HG02970 (cell line): ENCODE data around the gene MREG.
"Not testable (repeated sequence)": the region's sequence is repeated elsewhere in the genome, so short reads cannot be mapped to it uniquely, and the experiment has no call there.

Source experiments
- ATAC-seq: cut with Tn5 transposase; IDR thresholded peaks from one replicate; pipeline ENCODE4 v1.9.1; 2021; ENCODE audit warnings: mild to moderate bottlenecking, moderate library complexity, moderate number of reproducible peaks; ENCODE audit not compliant: unreplicated experiment, low FRiP score

The MREG gene

DNA sequence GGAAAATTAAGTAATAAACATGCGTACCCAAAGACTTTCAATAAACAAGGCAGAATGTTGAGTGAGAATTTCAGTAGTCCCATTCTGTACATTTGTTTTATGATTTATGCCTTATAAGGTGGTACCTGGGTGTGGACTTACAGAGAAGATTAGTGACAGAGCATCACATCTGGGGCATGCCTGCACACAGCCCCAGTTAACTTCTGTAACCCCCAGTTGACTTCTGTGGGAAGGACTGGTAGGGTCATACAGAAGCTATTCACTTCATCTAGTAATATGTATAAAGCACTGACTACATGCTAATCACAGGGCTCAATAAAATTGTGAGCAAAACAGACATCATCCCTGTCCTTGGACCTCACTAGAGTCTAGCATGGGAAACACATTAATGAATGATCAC is 16.1 kb downstream of the MREG start:
- no peak for ATAC-seq

DNA sequence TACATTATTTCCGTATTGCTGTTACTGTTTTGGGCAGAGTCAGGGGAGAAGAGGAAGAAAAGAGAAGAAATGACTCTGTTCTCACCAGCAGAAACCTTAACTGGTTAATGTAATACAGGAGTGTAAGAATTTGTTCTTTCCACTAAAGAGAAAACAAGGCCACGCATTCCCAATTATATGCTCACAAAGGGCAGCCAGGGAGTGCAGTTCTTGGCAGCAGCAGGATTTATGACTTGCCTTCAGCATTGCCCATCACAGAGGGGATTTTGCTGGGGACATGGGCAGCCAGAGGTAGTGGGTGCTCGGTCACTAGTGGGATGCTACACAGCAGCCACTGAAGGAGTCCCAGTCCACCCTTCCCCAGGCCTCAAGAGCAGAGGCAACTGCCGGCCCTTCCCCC is 18.4 kb downstream of the MREG start:
- no peak for ATAC-seq

- not testable (repeated sequence) for ATAC-seq
These were observed 24.7 kb downstream of the MREG start for GRCh38 chr2:215988556-215989207.

DNA sequence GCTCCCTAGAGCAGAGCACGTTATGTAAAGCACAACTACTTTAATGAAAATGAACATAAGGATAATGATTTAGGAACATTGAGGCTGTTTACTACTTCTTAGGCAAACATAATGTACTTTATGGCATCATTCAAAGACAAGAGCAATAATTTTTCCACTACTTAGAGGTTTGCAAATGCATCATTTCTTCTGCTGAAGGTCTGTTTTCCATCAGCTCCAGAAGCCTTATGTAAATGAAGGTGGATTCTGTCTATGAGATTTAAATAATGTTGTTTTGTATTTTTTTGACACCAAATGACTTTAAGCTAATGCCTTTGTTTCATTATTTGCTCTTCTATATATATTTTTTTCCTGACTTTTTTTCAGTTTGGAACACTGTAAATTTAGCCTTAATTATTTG is 28.1 kb downstream of the MREG start:
- no peak for ATAC-seq

DNA sequence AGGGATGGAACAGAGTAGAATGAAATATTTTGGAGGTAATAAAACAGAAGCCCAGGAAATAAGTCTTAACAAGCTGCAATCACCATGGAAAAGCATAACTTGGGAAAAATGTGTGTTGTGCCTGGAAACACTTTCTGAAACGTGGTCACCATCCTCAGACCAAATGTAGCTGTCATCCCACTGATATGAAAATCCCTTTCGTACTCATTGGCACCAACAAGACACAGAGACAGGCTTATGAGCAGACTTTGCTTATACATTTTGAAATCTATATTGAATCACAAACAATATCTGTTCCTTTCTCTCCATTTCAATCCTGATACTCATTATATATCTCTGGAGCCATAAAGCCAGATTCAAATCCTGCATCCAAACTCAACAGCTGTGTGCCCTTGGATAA is 28.7 kb downstream of the MREG start:
- no peak for ATAC-seq

DNA sequence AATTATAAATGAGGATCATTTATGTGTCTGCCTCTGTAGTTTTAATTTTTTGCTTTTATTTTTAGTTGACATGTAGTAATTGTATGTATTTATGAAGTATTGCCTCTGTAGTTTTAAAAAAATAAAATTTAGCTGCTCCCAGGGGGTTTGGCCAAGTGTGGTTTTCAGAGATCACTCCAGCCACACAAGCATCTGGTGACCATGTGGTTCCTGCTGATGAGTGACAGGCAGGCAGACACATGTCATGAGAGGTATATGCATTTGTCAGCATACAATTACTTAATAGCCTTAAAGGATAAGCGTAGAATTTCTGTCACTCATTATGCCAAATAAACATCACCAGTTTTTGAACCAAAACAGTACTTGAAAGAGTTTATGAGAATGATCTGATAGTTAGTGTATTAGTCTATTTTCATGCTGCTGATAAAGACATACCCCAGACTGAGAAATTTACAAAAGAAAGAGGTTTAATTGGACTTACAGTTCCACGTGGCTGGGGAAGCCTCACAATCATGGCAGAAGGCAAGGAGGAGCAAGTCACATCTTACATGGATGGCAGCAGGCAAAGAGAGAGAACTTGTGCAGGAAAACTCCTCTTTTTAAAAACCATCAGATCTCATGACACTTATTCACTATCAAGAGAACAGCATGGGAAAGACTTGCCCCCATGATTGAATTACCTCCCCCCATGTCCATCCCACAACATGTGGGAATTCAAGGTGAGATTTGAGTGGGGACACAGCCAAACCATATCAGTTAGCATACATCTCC is 29.6 kb downstream of the MREG start:
- no peak for ATAC-seq

GRCh38 chr2:215982465-215982875 is 30.9 kb downstream of the MREG start:
- no peak for ATAC-seq

GRCh38 chr2:215981115-215981514 is 32.2 kb downstream of the MREG start:
- no peak for ATAC-seq

- no peak for ATAC-seq
These were observed 33.7 kb downstream of the MREG start for GRCh38 chr2:215979620-215980019.

DNA sequence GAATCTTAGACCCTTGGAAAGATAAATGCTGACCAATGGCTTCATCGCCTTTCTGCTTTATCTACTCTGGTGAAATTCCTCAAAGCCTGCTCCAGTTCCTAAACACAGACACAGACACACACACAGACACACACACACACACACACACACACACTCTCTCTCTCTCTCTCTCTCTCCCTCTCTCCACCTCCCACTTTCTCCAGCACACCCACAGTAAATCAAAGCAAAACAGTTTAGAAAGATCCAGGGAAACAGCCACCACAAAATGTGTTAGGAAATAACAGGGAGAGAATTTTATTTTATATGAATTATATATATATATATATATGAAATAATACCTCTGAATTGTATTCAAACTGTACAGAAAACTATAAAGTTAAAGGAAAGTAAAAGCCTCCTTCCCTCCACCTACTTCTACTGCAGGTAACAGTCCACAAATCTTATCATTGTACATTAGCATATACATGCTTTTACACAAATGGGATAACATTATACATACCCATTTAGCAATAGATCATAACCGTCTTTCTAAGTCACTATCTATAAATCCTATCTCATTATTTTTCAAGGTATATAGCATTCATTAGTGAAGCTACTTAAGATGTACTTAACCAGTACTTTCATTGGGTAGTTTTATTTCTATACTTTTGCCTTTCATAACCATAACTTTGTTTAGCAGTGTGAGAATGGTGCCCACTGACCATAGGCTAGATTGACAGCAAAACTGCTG is 38.5 kb downstream of the MREG start:
- ATAC-seq, result no peak

GRCh38 chr2:215973954-215974699 is 39.2 kb downstream of the MREG start:
- ATAC-seq, result no peak

- no peak for ATAC-seq
These were observed 40.1 kb downstream of the MREG start for GRCh38 chr2:215973145-215973792.

DNA sequence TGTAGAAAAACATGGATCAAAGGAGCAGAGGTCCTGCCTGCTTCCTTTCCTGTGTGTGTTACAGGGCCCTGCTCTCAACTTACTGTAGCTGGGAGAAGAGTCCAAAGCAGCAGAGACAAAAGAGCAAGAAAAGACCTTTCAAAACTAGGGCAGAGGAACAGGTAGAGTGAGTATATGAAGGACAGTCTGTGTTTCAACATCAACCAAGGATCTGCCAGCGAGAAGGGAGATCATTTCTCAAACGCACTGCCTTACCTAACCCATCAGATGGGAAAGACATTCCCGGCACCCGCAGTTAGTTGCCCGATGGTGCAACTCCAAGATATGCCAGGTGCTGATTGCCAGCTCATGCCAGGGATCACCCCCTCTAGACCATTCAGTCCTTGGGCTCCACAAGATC is 41.7 kb downstream of the MREG start:
- ATAC-seq, result no peak

DNA sequence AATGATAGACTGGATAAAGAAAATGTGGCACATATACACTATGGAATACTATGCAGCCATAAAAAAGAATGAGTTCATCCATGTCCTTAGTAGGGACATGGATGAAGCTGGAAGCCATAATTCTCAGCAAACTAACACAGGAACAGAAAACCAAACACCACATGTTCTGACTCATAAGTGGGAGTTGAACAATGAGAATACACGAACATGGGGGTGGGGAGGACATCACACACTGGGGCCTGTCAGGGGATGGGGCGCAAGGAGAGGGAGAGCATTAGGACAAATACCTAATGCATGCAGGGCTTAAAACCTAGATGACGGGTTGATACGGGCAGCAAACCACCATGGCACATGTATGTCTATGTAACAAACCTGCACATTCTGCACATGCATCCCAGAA is 42.5 kb downstream of the MREG start:
- not testable (repeated sequence) for ATAC-seq

- ATAC-seq, result no peak
These were observed 42.9 kb downstream of the MREG start for GRCh38 chr2:215970425-215970824.

DNA sequence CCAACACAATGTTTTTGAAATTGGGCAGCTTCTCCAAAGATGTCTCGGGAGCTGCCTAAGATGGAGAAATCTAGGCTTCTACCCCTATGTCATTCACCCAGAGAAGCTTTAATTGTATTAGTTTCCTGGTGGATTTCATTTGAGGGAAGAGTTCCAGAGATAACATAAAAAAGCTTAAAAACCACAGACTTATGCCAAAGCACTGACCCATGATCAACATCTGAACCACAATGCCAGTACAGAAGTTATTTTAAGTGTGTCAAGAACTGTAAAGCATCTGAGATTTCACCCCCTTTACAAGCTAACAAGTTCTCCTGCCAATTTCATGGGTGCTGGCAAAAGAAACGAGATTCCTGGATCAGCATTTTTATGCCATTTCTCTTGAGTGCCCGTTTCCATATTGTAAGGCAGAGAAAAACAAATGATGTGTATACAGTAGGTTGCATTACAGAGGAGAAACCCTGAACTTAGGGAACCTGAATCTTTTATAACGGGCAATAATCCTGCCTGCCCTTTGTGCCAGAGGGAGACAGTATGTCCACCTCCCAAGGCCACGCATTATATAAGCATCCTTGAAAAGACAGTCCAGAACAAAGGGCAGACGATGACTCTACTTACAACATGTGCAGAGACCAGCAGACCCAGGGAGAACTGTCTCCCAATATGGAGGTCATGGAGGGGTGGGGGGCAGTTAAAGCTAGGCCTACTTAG is 44.1 kb downstream of the MREG start:
- no peak for ATAC-seq

DNA sequence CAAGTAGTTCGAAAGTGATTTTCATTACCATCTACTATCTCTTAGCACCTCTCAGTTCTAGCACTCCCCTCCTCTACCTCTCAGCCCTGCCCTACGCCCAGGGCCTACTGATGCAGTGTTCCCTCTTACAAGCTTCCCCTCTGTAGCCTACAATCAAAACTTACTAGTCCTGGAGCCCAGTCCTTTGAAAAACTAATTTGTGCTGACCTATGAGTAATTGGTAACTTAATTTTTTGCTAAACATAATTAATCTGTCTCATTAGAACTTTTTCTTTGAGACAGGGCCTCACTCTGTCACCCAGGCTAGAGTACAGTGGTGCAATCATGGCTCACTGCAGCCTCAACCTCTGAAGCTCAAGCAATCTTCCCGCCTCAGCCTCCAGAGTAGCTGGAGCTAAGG is 44.9 kb downstream of the MREG start:
- no peak for ATAC-seq

- no peak for ATAC-seq
These were observed 45.6 kb downstream of the MREG start for GRCh38 chr2:215967590-215968378.

DNA sequence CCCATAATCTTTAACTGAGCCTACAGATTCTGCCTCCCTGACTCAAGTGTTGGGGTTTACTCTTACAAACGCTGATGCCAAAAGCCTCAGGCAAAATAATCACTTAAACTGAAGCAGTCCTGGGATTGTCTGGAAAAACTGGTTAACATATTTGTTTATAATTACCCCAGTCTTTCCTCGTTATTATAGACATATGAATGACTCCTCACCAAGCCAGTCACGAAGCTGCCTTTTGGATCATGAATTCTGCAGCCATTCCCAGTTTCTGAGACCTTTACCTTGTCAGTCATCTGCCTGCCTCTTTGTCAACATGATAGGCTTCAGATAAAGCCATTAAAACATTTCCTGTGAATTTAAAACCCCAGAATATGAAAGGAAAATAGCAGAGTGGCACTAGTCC is 46.4 kb downstream of the MREG start:
- no peak for ATAC-seq
